ENCODE data around the gene PDE6A.

PDE6A gene

DNA sequence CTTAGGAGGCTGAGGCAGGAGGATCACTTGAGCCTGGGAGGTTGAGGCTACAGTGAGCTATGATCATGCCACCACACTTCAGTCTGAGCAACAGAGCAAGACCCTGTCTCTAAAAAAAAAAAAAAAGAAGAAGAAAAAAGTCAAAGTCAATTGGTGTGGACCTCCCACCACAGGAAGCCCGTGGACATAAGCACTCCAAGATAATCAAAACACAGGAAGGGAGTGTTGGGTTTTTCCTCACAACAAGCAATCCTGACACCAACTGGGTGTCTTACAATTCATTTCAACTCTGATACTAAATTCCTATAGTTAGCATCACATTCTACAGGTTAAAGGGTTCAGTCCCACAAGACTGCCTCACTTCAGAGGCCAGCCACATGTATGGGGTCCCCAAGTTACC is 70.7 kb downstream of the PDE6A start:
- Mint-ChIP-seq H3K27ac (no peak overlapping the region), H3K4me3 (no peak overlapping the region), H3K9me3 (no peaks in the 10 kb centered on the region), H3K27me3 (ENCODE audit: low read depth) (no peaks in the 10 kb centered on the region), H3K4me1 (no peaks in the 10 kb centered on the region), H3K36me3 (ENCODE audit: low read depth) (no peaks in the 10 kb centered on the region)
- TF ChIP-seq CTCF (IDR thresholded peaks at IDR 0.05; ENCODE audit: unreplicated experiment in 3 of 3) = no peak

- H3K27me3 Mint-ChIP-seq (ENCODE audit: low read depth) = peaks cover 5% of the 10 kb centered on the region
- no peak for TF ChIP-seq CTCF (IDR thresholded peaks at IDR 0.05; ENCODE audit: unreplicated experiment in 3 of 3)
- H3K4me3 Mint-ChIP-seq = no peak overlapping the region
- H3K36me3 Mint-ChIP-seq (ENCODE audit: low read depth) = no peaks in the 10 kb centered on the region
- H3K9me3 Mint-ChIP-seq = no peaks in the 10 kb centered on the region
- peak overlapping the region in 1 of 3 experiments; percentile 43 for H3K27ac Mint-ChIP-seq
- H3K4me1 Mint-ChIP-seq = no peaks in the 10 kb centered on the region
Measured at GRCh38 chr5:149872351-149873040, 72.1 kb downstream of the PDE6A start.

DNA sequence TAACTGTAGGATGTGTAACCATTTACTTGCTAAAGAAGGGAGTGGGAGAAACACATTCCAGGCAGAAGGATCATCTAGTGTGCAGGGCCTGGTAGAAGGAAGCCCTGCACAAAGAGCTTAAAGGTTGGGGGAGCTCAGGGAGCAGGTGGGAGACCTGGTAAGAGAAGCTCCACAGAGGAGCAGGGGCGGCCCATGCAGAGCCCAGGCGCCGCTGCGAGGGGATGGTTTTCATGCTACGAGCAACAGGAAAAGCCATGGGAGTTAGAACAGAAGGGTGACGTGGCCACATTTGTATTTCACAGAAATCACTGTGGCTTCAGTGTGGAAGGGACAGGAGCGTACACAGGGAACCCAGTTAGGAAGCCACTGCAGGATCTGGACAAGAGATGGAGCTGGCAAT is 73.1 kb downstream of the PDE6A start:
- no peak overlapping the region for H3K27ac Mint-ChIP-seq
- no peaks in the 10 kb centered on the region for H3K4me1 Mint-ChIP-seq
- peaks cover 5% of the 10 kb centered on the region for H3K27me3 Mint-ChIP-seq (ENCODE audit: low read depth)
- no peak overlapping the region for H3K4me3 Mint-ChIP-seq
- H3K36me3 Mint-ChIP-seq (ENCODE audit: low read depth) = no peaks in the 10 kb centered on the region
- no peak for TF ChIP-seq CTCF (IDR thresholded peaks at IDR 0.05; ENCODE audit: unreplicated experiment in 3 of 3)
- H3K9me3 Mint-ChIP-seq = no peaks in the 10 kb centered on the region

- no peak for TF ChIP-seq CTCF (IDR thresholded peaks at IDR 0.05; ENCODE audit: unreplicated experiment in 3 of 3)
- Mint-ChIP-seq H3K4me1 (no peaks in the 10 kb centered on the region), H3K27ac (no peak overlapping the region), H3K27me3 (ENCODE audit: low read depth) (peaks cover 5% of the 10 kb centered on the region), H3K36me3 (ENCODE audit: low read depth) (no peaks in the 10 kb centered on the region), H3K4me3 (no peak overlapping the region), H3K9me3 (peaks cover 2% of the 10 kb centered on the region)
Measured at GRCh38 chr5:149870697-149871096, 73.9 kb downstream of the PDE6A start.

GRCh38 chr5:149870232-149870631 is 74.4 kb downstream of the PDE6A start:
- peaks cover 5% of the 10 kb centered on the region for H3K27me3 Mint-ChIP-seq (ENCODE audit: low read depth)
- H3K27ac Mint-ChIP-seq = no peak overlapping the region
- H3K4me3 Mint-ChIP-seq = no peak overlapping the region
- peaks cover 2% of the 10 kb centered on the region for H3K9me3 Mint-ChIP-seq
- no peak for TF ChIP-seq CTCF (IDR thresholded peaks at IDR 0.05; ENCODE audit: unreplicated experiment in 3 of 3)
- H3K36me3 Mint-ChIP-seq (ENCODE audit: low read depth) = no peaks in the 10 kb centered on the region
- H3K4me1 Mint-ChIP-seq = no peaks in the 10 kb centered on the region

DNA sequence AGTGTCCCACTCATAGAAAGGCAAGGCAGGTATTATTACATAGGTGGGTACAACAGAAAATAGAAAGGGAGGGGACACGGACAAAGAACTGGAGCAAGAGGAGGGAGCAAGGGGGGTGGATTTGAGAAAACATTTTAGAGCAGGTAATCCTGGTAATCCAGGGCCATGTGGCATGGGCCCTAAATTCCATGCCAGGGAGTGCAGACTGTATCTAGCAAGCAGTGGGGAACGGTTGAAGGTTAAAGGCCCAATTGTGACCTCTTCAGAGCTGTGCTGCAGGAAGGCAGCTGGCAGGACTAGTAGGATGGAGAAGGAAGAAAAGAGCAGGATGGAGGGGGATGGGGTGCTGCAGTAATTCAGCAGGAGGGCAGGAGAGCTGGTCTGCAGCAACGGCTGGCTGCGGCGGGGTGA is 75.2 kb downstream of the PDE6A start:
- Mint-ChIP-seq H3K36me3 (ENCODE audit: low read depth) (no peaks in the 10 kb centered on the region), H3K9me3 (peaks cover 2% of the 10 kb centered on the region), H3K27me3 (ENCODE audit: low read depth) (peaks cover 5% of the 10 kb centered on the region), H3K27ac (no peak overlapping the region), H3K4me3 (no peak overlapping the region), H3K4me1 (no peaks in the 10 kb centered on the region)
- no peak for TF ChIP-seq CTCF (IDR thresholded peaks at IDR 0.05; ENCODE audit: unreplicated experiment in 3 of 3)

Measured in nephron (organoid).